ENCODE measurements around the gene ACTL10. TPM values are rescaled to one million over a fixed set of nuclear protein-coding genes. Genes with fewer than 3 reads are reported as not detected.

ACTL10 gene
- total and polyA plus RNA-seq, 2 of the 13 experiments (the other 11 are each of a cell fraction or from before 2014, with no cell fraction given) = not detected

DNA sequence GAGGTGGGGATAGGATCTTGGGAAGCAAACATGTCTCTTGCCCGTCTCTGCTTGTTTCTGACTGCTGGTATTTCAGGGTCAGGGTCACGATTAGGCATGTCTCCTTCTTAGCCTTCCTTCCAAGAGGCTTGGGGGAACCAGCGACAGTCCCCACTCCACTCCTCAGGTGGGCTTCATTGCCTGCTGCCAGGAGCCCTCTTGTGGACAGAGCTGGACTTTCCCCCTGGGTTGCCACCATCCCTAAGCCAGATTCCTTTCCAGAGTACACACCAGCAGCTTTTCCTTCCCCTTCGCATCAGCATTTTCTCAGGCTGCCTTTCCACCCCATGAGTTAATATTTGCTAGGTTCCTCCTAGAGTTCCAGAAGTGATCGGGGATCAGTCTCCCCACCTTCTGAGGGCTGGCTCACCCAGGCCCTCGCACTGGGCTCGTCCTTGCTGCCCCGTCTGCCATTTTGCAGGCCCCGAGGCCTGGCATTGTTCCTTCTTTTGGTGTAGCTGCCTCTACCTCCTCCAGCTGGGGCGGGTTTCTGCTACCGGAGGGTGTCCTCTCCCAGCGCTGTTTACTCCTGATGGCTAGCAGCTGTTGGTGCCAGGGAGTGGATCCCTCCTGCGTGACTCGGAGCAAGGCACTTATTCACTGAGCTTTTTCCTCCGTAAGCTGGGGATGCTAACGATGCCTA, 13.4 kb upstream of the ACTL10 start (continued):
- TF ChIP-seq, protein P1, sequence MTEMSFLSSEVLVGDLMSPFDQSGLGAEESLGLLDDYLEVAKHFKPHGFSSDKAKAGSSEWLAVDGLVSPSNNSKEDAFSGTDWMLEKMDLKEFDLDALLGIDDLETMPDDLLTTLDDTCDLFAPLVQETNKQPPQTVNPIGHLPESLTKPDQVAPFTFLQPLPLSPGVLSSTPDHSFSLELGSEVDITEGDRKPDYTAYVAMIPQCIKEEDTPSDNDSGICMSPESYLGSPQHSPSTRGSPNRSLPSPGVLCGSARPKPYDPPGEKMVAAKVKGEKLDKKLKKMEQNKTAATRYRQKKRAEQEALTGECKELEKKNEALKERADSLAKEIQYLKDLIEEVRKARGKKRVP (CRISPR knock-in tag; IDR thresholded peaks at IDR 0.05) = no peak
- TF ChIP-seq ATF1 (CRISPR knock-in tag; IDR thresholded peaks at IDR 0.05) (no peak), ZNF891 (CRISPR knock-in tag; IDR thresholded peaks at IDR 0.05) (peak; percentile 76; the same call in 1 of the 2 replicates), ZNF232 (CRISPR knock-in tag; IDR thresholded peaks at IDR 0.05; ENCODE audit: borderline replicate concordance) (peak; percentile 37; the same call in 1 of the 2 replicates), KLF16 (CRISPR knock-in tag; IDR thresholded peaks at IDR 0.05) (no peak), CBX2 (IDR thresholded peaks at IDR 0.05; ENCODE audit: low read depth, low read length) (no peak), CBX2 (CRISPR knock-in tag; IDR thresholded peaks at IDR 0.05; ENCODE audit: low read depth) (no peak), CHCHD3 (CRISPR knock-in tag; IDR thresholded peaks at IDR 0.05) (0 out of 2 replicates have a peak, but pooled peaks have one; percentile 25), ZNF850 (CRISPR knock-in tag; conservative IDR thresholded peaks at IDR 0.05) (no peak)
- TF ChIP-seq, protein P2, sequence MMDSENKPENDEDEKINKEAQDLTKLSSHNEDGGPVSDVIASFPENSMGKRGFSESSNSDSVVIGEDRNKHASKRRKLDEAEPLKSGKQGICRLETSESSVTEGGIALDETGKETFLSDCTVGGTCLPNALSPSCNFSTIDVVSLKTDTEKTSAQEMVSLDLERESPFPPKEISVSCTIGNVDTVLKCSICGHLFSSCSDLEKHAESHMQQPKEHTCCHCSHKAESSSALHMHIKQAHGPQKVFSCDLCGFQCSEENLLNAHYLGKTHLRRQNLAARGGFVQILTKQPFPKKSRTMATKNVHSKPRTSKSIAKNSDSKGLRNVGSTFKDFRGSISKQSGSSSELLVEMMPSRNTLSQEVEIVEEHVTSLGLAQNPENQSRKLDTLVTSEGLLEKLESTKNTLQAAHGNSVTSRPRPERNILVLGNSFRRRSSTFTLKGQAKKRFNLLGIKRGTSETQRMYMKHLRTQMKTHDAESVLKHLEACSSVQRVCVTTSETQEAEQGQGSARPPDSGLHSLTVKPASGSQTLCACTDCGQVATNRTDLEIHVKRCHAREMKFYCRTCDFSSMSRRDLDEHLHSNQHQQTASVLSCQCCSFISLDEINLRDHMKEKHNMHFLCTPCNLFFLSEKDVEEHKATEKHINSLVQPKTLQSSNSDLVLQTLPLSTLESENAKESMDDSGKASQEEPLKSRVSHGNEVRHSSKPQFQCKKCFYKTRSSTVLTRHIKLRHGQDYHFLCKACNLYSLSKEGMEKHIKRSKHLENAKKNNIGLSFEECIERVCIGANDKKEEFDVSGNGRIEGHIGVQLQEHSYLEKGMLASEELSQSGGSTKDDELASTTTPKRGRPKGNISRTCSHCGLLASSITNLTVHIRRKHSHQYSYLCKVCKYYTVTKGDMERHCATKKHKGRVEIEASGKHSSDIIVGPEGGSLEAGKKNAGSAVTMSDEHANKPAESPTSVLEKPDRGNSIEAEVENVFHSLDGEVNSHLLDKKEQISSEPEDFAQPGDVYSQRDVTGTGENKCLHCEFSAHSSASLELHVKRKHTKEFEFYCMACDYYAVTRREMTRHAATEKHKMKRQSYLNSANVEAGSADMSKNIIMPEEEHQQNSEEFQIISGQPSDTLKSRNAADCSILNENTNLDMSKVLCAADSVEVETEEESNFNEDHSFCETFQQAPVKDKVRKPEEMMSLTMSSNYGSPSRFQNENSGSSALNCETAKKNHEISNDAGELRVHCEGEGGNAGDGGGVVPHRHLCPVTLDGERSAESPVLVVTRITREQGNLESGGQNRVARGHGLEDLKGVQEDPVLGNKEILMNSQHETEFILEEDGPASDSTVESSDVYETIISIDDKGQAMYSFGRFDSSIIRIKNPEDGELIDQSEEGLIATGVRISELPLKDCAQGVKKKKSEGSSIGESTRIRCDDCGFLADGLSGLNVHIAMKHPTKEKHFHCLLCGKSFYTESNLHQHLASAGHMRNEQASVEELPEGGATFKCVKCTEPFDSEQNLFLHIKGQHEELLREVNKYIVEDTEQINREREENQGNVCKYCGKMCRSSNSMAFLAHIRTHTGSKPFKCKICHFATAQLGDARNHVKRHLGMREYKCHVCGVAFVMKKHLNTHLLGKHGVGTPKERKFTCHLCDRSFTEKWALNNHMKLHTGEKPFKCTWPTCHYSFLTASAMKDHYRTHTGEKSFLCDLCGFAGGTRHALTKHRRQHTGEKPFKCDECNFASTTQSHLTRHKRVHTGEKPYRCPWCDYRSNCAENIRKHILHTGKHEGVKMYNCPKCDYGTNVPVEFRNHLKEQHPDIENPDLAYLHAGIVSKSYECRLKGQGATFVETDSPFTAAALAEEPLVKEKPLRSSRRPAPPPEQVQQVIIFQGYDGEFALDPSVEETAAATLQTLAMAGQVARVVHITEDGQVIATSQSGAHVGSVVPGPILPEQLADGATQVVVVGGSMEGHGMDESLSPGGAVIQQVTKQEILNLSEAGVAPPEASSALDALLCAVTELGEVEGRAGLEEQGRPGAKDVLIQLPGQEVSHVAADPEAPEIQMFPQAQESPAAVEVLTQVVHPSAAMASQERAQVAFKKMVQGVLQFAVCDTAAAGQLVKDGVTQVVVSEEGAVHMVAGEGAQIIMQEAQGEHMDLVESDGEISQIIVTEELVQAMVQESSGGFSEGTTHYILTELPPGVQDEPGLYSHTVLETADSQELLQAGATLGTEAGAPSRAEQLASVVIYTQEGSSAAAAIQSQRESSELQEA (CRISPR knock-in tag; IDR thresholded peaks at IDR 0.05; ENCODE audit: not compliant biosample characterization) = peak; percentile 36
- TF ChIP-seq, protein P3, sequence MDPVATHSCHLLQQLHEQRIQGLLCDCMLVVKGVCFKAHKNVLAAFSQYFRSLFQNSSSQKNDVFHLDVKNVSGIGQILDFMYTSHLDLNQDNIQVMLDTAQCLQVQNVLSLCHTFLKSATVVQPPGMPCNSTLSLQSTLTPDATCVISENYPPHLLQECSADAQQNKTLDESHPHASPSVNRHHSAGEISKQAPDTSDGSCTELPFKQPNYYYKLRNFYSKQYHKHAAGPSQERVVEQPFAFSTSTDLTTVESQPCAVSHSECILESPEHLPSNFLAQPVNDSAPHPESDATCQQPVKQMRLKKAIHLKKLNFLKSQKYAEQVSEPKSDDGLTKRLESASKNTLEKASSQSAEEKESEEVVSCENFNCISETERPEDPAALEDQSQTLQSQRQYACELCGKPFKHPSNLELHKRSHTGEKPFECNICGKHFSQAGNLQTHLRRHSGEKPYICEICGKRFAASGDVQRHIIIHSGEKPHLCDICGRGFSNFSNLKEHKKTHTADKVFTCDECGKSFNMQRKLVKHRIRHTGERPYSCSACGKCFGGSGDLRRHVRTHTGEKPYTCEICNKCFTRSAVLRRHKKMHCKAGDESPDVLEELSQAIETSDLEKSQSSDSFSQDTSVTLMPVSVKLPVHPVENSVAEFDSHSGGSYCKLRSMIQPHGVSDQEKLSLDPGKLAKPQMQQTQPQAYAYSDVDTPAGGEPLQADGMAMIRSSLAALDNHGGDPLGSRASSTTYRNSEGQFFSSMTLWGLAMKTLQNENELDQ (CRISPR knock-in tag; IDR thresholded peaks at IDR 0.05; ENCODE audit: borderline replicate concordance) = no peak
- TF ChIP-seq, protein P4, sequence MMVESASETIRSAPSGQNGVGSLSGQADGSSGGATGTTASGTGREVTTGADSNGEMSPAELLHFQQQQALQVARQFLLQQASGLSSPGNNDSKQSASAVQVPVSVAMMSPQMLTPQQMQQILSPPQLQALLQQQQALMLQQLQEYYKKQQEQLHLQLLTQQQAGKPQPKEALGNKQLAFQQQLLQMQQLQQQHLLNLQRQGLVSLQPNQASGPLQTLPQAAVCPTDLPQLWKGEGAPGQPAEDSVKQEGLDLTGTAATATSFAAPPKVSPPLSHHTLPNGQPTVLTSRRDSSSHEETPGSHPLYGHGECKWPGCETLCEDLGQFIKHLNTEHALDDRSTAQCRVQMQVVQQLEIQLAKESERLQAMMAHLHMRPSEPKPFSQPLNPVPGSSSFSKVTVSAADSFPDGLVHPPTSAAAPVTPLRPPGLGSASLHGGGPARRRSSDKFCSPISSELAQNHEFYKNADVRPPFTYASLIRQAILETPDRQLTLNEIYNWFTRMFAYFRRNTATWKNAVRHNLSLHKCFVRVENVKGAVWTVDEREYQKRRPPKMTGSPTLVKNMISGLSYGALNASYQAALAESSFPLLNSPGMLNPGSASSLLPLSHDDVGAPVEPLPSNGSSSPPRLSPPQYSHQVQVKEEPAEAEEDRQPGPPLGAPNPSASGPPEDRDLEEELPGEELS (CRISPR knock-in tag; IDR thresholded peaks at IDR 0.05) = 0 out of 2 replicates have a peak, but pooled peaks have one; percentile 25
